A549 (cell line): ENCODE results near the gene PHF21A. TPM values are rescaled to one million over a fixed set of nuclear protein-coding genes. Genes with fewer than 3 reads are reported as not detected.

Experiments
- ATAC-seq, 2 experiments: fragments of 200-7000 bp in 1 of 2; fragments of >200 bp in 1 of 2; cut with Nextera tagmentation in 1 of 2; cut with Tn5 transposase in 1 of 2; 3 replicates each; pipeline versions ENCODE4 v1.8.0 to v1.9.1; 2018 to 2020; ENCODE audit warnings: mild to moderate bottlenecking in 1 of 2, moderate library complexity in 1 of 2
- CTCF ChIA-PET: fragments of 300-600 bp; sonication (Branson Sonifier 250); formaldehyde crosslinking; extraction: SDS; loops from one replicate; lab custom pipeline; 2021; ENCODE audit warnings: antibody characterized with exemption, inconsistent platforms; lab: Yijun Ruan, JAX
- POLR2A ChIA-PET: fragments of 350-600 bp; formaldehyde crosslinking; extraction: SDS; loops from one replicate; lab custom pipeline; 2021; ENCODE audit warnings: antibody characterized with exemption, inconsistent platforms; lab: Yijun Ruan, JAX
- DNase-seq, 2 experiments: peaks; one replicate each; pipeline versions ENCODE4 v3.0.0 to v3.0.0-alpha.2; 2011 to 2016; ENCODE audit warnings: low read depth in 1 of 2, low spot score in 1 of 2
- FAIRE-seq: peaks from 2 replicates; lab custom pipeline; 2011; peaks lifted over from hg19 to GRCh38; lab: Jason Lieb, UNC
- H3K27ac ChIP-seq, 2 experiments: fragments of >200 bp; sonication (Bioruptor Twin); formaldehyde crosslinking; 3 replicates each; pipeline ENCODE4 v1.5.1; 2016 to 2017
- H3K4me1 ChIP-seq: fragments of >200 bp; sonication (Bioruptor Twin); formaldehyde crosslinking; 3 replicates; pipeline ENCODE4 v1.6.1; 2016
- H3K4me2 ChIP-seq: fragments of >200 bp; sonication (Bioruptor Twin); formaldehyde crosslinking; 3 replicates; pipeline ENCODE4 v1.6.1; 2016
- H3K4me3 ChIP-seq: fragments of >200 bp; sonication (Bioruptor Twin); formaldehyde crosslinking; 3 replicates; pipeline ENCODE4 v1.5.1; 2016
- H3K9me3 ChIP-seq: fragments of >200 bp; sonication (Bioruptor Twin); formaldehyde crosslinking; 3 replicates; pipeline ENCODE4 v1.6.1; 2016
- BHLHE40 ChIP-seq: IDR thresholded peaks from 2 replicates; pipeline ENCODE4 v1.6.1; 2012; ENCODE audit warnings: low read depth, low read length, inconsistent platforms
- CBX2 ChIP-seq: fragments of 200-600 bp; sonication (generic); IDR thresholded peaks from 2 replicates; pipeline ENCODE4 v1.6.1; 2016; ENCODE audit warnings: low read depth, mild to moderate bottlenecking, borderline replicate concordance
- EHF ChIP-seq: fragments of 250-450 bp; sonication (Bioruptor Pico); IDR thresholded peaks from 2 replicates; pipeline ENCODE4 v1.5.0; 2020; ENCODE audit warnings: mild to moderate bottlenecking
- EHMT2 ChIP-seq: fragments of 200-600 bp; sonication (generic); IDR thresholded peaks from 2 replicates; pipeline ENCODE4 v1.6.1; 2016; ENCODE audit warnings: antibody characterized with exemption, low read depth, mild to moderate bottlenecking, moderate library complexity
- EP300 ChIP-seq, 2 experiments: fragments of >200 bp; sonication (Bioruptor Twin); formaldehyde crosslinking; IDR thresholded peaks; 2 replicates in 1 of 2; 3 replicates in 1 of 2; pipeline ENCODE4 v1.6.1; 2016 to 2017
- ESRRA ChIP-seq: fragments of 150-350 bp; IDR thresholded peaks from 2 replicates; pipeline ENCODE4 v1.6.1; 2014; ENCODE audit warnings: mild to moderate bottlenecking, low read length, borderline replicate concordance
- FOSB ChIP-seq: fragments of 250-450 bp; sonication (Bioruptor Pico); IDR thresholded peaks from 2 replicates; pipeline ENCODE4 v1.5.0; 2020; ENCODE audit warnings: mild to moderate bottlenecking, moderate library complexity
- FOSL2 ChIP-seq, 2 experiments: fragments of 450-650 bp in 1 of 2; fragments of >200 bp in 1 of 2; sonication (Bioruptor Twin) in 1 of 2; formaldehyde crosslinking; IDR thresholded peaks; 2 replicates each; pipeline versions ENCODE4 v1.5.0 to v1.6.1; 2016 to 2020; ENCODE audit warnings: mild to moderate bottlenecking in 1 of 2, moderate library complexity in 1 of 2
- FOXS1 ChIP-seq: fragments of 250-450 bp; sonication (Bioruptor Pico); IDR thresholded peaks from 2 replicates; pipeline ENCODE4 v1.5.0; 2020; ENCODE audit warnings: mild to moderate bottlenecking, moderate library complexity
- JUNB ChIP-seq: fragments of >200 bp; sonication (Bioruptor Twin); formaldehyde crosslinking; IDR thresholded peaks from 2 replicates; pipeline ENCODE4 v1.6.1; 2016
- MAFK ChIP-seq: fragments of 450-650 bp; IDR thresholded peaks from 2 replicates; pipeline ENCODE4 v1.6.1; 2014; ENCODE audit not compliant: partially characterized antibody
- POLR2AphosphoS2 ChIP-seq: conservative IDR thresholded peaks from 2 replicates; pipeline ENCODE4 v1.6.1; 2012; ENCODE audit warnings: low read length, improper control_type of control experiment, inconsistent platforms
- RARB ChIP-seq: fragments of 250-450 bp; sonication (Bioruptor Pico); IDR thresholded peaks from 2 replicates; pipeline ENCODE4 v1.8.0; 2021; ENCODE audit warnings: mild to moderate bottlenecking, moderate library complexity
- RNF2 ChIP-seq: fragments of 200-600 bp; sonication (generic); IDR thresholded peaks from 2 replicates; pipeline ENCODE4 v1.6.1; 2016; ENCODE audit warnings: low read depth, mild to moderate bottlenecking, antibody characterized with exemption, moderate library complexity, borderline replicate concordance
- SMC3 ChIP-seq: fragments of >200 bp; sonication (Bioruptor Twin); formaldehyde crosslinking; IDR thresholded peaks from 3 replicates; pipeline ENCODE4 v1.6.1; 2018; ENCODE audit warnings: inconsistent platforms
- TFCP2L1 ChIP-seq: fragments of 250-450 bp; sonication (Bioruptor Pico); IDR thresholded peaks from 2 replicates; pipeline ENCODE4 v1.5.0; 2021; ENCODE audit warnings: mild to moderate bottlenecking
- ZNF302 ChIP-seq: fragments of 250-450 bp; sonication (Bioruptor Pico); IDR thresholded peaks from 2 replicates; pipeline ENCODE4 v1.9.0; 2021; ENCODE audit warnings: inconsistent platforms, mild to moderate bottlenecking, moderate library complexity
- ZSCAN20 ChIP-seq: fragments of 250-450 bp; sonication (Bioruptor Pico); IDR thresholded peaks from 2 replicates; pipeline ENCODE4 v1.8.0; 2022; ENCODE audit warnings: mild to moderate bottlenecking, moderate library complexity
- WGBS: methylation state at CpG from one replicate; pipeline ENCODE4 v1.1.6; 2017; ENCODE audit errors: missing lambda C conversion rate; 5-methylcytosine and 5-hydroxymethylcytosine counted together
- polyA plus RNA-seq, 4 experiments: library from polyadenylated mRNA; depleted of rRNA in 3 of 4; stranded (reverse); fragments of >200 nt; fragmentation: RNase III in 1 of 4; extraction: RNeasy Plus Mini Kit Qiagen cat#74134 plus additional on column Dnase treatment in 1 of 4; gene quantifications; 2 replicates in 3 of 4; 3 replicates in 1 of 4; pipeline ENCODE4 v1.2.3, GENCODE V29; 2011 to 2017
- TF ChIP-seq, protein P1 (sequence below): fragments of 450-650 bp; IDR thresholded peaks from 2 replicates; pipeline ENCODE4 v1.6.1; 2014; ENCODE audit warnings: antibody characterized with exemption
- TF ChIP-seq, protein P2 (sequence below): IDR thresholded peaks from 2 replicates; pipeline ENCODE4 v1.6.1; 2012
- TF ChIP-seq, protein P3 (sequence below): fragments of 250-450 bp; sonication (Bioruptor Pico); IDR thresholded peaks from 2 replicates; pipeline ENCODE4 v1.5.0; 2020; ENCODE audit warnings: low read depth, mild to moderate bottlenecking, moderate library complexity
- TF ChIP-seq, protein P4 (sequence below): fragments of 250-450 bp; sonication (Bioruptor Pico); IDR thresholded peaks from 2 replicates; pipeline ENCODE4 v1.5.0; 2021; ENCODE audit warnings: mild to moderate bottlenecking, moderate library complexity, borderline replicate concordance
- TF ChIP-seq, protein P5 (sequence below): IDR thresholded peaks from 2 replicates; pipeline ENCODE4 v1.6.1; 2012
- TF ChIP-seq, protein P6 (sequence below): fragments of >200 bp; sonication (Bioruptor Twin); formaldehyde crosslinking; IDR thresholded peaks from 3 replicates; pipeline ENCODE4 v1.6.1; 2016

The PHF21A gene
- polyA plus RNA-seq, 2 of the 4 experiments (the other 2 are of a cell fraction) = 20.0 to 31.9 TPM

DNA sequence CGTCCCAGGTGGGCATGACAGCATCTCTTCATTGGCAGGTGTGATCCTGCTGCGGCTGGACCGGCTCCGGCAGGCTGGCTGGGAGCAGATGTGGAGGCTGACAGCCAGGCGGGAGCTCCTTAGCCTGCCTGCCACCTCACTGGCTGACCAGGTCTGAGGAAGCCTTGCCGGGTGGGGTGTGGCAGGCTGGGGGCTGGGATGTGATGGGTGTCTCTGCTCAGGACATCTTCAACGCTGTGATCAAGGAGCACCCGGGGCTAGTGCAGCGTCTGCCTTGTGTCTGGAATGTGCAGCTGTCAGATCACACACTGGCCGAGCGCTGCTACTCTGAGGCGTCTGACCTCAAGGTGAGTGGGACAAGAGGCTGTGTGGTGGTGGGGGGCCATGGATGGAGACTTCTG, 195.3 kb downstream of the PHF21A start:
- H3K9me3 ChIP-seq = no peaks in the 10 kb centered on the region
- no peak overlapping the region for H3K27ac ChIP-seq
- peaks cover 11% of the 10 kb centered on the region for H3K4me1 ChIP-seq
- TF ChIP-seq FOSB (CRISPR knock-in tag) = no peak
- no peak for TF ChIP-seq ZSCAN20 (CRISPR knock-in tag)
- no peak for TF ChIP-seq FOXS1 (CRISPR knock-in tag)
- TF ChIP-seq, protein P1, sequence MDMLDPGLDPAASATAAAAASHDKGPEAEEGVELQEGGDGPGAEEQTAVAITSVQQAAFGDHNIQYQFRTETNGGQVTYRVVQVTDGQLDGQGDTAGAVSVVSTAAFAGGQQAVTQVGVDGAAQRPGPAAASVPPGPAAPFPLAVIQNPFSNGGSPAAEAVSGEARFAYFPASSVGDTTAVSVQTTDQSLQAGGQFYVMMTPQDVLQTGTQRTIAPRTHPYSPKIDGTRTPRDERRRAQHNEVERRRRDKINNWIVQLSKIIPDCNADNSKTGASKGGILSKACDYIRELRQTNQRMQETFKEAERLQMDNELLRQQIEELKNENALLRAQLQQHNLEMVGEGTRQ = no peak
- TF ChIP-seq, protein P2, sequence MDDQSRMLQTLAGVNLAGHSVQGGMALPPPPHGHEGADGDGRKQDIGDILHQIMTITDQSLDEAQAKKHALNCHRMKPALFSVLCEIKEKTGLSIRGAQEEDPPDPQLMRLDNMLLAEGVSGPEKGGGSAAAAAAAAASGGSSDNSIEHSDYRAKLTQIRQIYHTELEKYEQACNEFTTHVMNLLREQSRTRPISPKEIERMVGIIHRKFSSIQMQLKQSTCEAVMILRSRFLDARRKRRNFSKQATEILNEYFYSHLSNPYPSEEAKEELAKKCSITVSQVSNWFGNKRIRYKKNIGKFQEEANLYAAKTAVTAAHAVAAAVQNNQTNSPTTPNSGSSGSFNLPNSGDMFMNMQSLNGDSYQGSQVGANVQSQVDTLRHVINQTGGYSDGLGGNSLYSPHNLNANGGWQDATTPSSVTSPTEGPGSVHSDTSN = no peak
- TF ChIP-seq EHF (CRISPR knock-in tag) = no peak
- TF ChIP-seq RNF2 = no peak
- TF ChIP-seq, protein P3, sequence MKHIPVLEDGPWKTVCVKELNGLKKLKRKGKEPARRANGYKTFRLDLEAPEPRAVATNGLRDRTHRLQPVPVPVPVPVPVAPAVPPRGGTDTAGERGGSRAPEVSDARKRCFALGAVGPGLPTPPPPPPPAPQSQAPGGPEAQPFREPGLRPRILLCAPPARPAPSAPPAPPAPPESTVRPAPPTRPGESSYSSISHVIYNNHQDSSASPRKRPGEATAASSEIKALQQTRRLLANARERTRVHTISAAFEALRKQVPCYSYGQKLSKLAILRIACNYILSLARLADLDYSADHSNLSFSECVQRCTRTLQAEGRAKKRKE = no peak
- TF ChIP-seq EHMT2 = no peak
- TF ChIP-seq MAFK = no peak
- no peak for TF ChIP-seq SMC3
- TF ChIP-seq EP300 (IDR thresholded peaks at IDR 0.05) = no peak
- TF ChIP-seq ESRRA = no peak
- no peak for FAIRE-seq
- CTCF ChIA-PET = interaction anchor here (1.3 to 1.6 kb wide), 2 partner anchors 39 to 313 kb away, joined by 3 to 10 read pairs; no protein-coding TSS in a partner anchor
- DNase-seq = no peak
- POLR2A ChIA-PET = interaction anchor here (2.0 kb wide), 1 partner anchor 8 kb away, joined by 7 read pairs; the partner anchor contains the start of gene PEX16
- no peak overlapping the region for H3K4me2 ChIP-seq
- ATAC-seq = no peak; a peak in 1 of 6 replicates
- WGBS = 64% methylated on average over 11 of the region's 12 CpGs
- H3K4me3 ChIP-seq = no peak overlapping the region

DNA sequence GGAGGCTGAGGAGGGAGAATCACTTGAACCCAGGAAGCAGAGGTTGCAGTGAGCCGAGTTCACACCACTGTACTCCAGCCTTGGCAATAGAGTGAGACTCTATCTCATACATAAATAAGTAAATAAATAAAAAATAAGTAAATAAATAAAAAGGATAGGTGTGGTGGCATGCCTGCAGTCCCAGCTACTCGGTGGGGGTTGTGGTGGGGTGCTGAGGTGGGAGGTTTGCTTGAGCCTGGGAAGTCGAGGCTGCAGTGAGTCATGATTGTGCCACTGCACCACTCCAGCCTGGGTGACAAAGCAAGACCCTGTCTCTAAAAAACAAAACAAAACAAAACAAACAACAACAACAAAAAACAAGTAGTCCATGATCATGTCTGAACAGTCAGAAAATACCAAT, 195.7 kb downstream of the PHF21A start:
- TF ChIP-seq, protein P2 = no peak
- TF ChIP-seq, protein P4, sequence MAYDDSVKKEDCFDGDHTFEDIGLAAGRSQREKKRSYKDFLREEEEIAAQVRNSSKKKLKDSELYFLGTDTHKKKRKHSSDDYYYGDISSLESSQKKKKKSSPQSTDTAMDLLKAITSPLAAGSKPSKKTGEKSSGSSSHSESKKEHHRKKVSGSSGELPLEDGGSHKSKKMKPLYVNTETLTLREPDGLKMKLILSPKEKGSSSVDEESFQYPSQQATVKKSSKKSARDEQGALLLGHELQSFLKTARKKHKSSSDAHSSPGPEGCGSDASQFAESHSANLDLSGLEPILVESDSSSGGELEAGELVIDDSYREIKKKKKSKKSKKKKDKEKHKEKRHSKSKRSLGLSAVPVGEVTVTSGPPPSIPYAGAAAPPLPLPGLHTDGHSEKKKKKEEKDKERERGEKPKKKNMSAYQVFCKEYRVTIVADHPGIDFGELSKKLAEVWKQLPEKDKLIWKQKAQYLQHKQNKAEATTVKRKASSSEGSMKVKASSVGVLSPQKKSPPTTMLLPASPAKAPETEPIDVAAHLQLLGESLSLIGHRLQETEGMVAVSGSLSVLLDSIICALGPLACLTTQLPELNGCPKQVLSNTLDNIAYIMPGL (CRISPR knock-in tag) = no peak
- TF ChIP-seq RARB (CRISPR knock-in tag) (no peak), CBX2 (no peak), ZNF302 (CRISPR knock-in tag) (no peak), BHLHE40 (no peak), POLR2AphosphoS2 (no peak), FOSL2 (IDR thresholded peaks at IDR 0.05) (no peak), FOSL2 (CRISPR knock-in tag; IDR thresholded peaks at IDR 0.05) (no peak), JUNB (no peak), TFCP2L1 (CRISPR knock-in tag) (no peak), ESRRA (no peak)
- TF ChIP-seq, protein P5, sequence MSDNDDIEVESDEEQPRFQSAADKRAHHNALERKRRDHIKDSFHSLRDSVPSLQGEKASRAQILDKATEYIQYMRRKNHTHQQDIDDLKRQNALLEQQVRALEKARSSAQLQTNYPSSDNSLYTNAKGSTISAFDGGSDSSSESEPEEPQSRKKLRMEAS = no peak
- TF ChIP-seq, protein P6, sequence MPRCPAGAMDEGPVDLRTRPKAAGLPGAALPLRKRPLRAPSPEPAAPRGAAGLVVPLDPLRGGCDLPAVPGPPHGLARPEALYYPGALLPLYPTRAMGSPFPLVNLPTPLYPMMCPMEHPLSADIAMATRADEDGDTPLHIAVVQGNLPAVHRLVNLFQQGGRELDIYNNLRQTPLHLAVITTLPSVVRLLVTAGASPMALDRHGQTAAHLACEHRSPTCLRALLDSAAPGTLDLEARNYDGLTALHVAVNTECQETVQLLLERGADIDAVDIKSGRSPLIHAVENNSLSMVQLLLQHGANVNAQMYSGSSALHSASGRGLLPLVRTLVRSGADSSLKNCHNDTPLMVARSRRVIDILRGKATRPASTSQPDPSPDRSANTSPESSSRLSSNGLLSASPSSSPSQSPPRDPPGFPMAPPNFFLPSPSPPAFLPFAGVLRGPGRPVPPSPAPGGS = no peak
- POLR2A ChIA-PET = interaction anchor here (2.0 kb wide), 1 partner anchor 8 kb away, joined by 7 read pairs; the partner anchor contains the start of gene PEX16
- no peak for ATAC-seq
- Histone ChIP-seq H3K4me2 (no peak overlapping the region), H3K4me1 (peaks cover 11% of the 10 kb centered on the region), H3K4me3 (no peak overlapping the region), H3K9me3 (no peaks in the 10 kb centered on the region), H3K27ac (no peak overlapping the region)
- WGBS = 31% methylated on average over 3 of the region's 3 CpGs
- no peak for DNase-seq
- no peak for FAIRE-seq
- CTCF ChIA-PET = interaction anchor here (1.3 to 1.6 kb wide), 2 partner anchors 40 to 314 kb away, joined by 3 to 10 read pairs; no protein-coding TSS in a partner anchor
